HK-2 (cell line): ENCODE measurements around the gene FGD3.

Experiments used
- DNase-seq: peaks from one replicate; pipeline ENCODE4 v3.0.0-alpha.2; 2018; ENCODE audit not compliant: unreplicated experiment

The FGD3 gene

GRCh38 chr9:93072383-93072795 lies 125.1 kb downstream of the FGD3 start:
- DNase-seq = no peak

GRCh38 chr9:93076101-93076791 lies 128.9 kb downstream of the FGD3 start:
- no peak for DNase-seq

GRCh38 chr9:93076792-93077128 lies 129.4 kb downstream of the FGD3 start:
- DNase-seq = no peak

GRCh38 chr9:93077367-93077766 lies 130.0 kb downstream of the FGD3 start:
- no peak for DNase-seq

GRCh38 chr9:93077811-93078210 lies 130.5 kb downstream of the FGD3 start:
- DNase-seq = no peak

GRCh38 chr9:93079371-93079770 lies 132.0 kb downstream of the FGD3 start:
- DNase-seq = no peak

GRCh38 chr9:93080406-93080805 lies 133.1 kb downstream of the FGD3 start:
- no peak for DNase-seq

- no peak for DNase-seq
Observed at GRCh38 chr9:93081081-93081529, 133.8 kb downstream of the FGD3 start.

- DNase-seq = no peak
Observed at GRCh38 chr9:93081931-93082330, 134.6 kb downstream of the FGD3 start.

GRCh38 chr9:93082841-93083411 lies 135.6 kb downstream of the FGD3 start:
- no peak for DNase-seq

GRCh38 chr9:93083592-93084470 lies 136.5 kb downstream of the FGD3 start:
- DNase-seq = no peak

- no peak for DNase-seq
Observed at GRCh38 chr9:93084471-93084881, 137.2 kb downstream of the FGD3 start.

GRCh38 chr9:93085676-93086075 lies 138.4 kb downstream of the FGD3 start:
- no peak for DNase-seq
